Astrocyte of the hippocampus (primary cell): Measurements from ENCODE around the gene WDR93.

Experiments
- DNase-seq: peaks from one replicate; pipeline ENCODE4 v3.0.0; 2011; ENCODE audit warnings: low read depth, low spot score

The WDR93 gene

DNA sequence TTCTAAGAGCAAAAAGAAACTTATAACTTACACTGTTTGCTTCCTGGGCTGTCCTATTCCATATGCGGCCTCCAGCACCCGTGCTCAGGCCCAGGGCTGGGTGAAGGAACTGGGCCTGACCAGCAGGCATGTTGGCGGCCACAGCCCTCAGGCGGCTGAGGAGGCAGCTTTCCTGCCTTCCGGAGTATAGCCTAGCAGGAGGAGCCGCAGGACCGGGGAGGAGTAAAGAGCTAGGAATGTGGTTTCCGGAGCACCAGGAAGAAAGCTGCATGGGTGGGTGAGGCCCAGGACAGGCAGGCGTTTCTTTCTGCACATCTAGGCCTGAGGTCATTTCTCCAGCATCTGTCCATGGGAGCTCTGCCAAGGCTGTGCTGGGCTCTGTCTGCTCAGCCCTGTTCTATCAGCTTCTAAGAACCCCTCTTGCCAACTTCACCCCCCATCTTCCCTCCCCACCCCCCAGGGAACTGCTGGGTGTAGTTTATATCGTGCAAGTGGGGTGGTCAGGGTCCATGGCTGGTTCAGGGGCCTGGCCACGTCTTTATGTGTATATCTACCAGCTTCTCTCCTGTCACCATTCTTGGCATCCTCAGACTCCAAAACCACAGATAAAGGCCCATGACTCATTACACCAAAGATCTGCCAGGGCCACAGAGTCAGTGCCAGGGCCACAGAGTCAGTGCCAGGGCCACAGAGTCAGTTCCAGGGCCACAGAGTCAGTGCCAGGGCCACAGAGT is 27.6 kb upstream of the WDR93 start:
- DNase-seq, result peak; percentile 83

DNA sequence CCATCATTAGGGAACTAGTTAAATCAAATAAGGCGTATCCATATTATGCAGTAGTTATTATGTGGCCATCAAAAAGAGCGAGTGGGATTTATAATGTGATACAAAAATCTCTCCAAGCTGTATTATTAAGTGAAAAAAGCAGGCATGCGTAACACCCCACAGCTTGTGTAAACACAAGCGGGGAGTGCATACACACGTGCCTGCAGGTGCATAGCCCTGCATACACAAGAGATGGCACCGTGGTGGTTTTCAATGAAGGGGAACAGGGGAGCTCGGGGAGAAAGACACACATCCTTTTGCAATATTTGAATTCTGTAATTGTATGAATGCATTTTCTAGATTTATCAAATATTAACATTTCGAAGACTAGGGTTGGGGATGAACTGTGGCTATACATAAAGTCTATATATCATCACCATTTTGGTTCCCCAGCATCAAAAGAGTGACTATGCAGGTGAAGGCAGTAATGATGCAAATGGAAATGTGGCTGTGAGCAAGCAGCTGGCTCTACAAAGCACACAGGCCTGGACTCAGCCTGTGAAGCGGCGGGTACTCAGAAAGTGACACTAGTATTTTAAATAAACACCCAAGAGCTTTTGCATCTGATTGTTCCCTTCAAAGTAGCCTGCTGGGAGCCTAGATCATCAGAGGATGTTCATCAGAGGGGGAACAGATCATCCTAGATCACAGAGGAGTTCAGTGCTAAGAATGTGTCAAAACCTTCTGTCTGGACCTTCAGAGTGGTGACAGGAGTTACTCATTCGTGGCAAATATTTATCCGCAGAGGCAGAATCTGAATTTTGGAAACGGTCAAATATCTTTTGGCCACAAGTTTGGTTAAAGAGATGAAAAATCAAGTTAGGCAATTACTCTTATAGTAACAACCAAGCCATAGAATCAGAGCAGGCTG is 25.9 kb upstream of the WDR93 start:
- DNase-seq, result no peak

DNA sequence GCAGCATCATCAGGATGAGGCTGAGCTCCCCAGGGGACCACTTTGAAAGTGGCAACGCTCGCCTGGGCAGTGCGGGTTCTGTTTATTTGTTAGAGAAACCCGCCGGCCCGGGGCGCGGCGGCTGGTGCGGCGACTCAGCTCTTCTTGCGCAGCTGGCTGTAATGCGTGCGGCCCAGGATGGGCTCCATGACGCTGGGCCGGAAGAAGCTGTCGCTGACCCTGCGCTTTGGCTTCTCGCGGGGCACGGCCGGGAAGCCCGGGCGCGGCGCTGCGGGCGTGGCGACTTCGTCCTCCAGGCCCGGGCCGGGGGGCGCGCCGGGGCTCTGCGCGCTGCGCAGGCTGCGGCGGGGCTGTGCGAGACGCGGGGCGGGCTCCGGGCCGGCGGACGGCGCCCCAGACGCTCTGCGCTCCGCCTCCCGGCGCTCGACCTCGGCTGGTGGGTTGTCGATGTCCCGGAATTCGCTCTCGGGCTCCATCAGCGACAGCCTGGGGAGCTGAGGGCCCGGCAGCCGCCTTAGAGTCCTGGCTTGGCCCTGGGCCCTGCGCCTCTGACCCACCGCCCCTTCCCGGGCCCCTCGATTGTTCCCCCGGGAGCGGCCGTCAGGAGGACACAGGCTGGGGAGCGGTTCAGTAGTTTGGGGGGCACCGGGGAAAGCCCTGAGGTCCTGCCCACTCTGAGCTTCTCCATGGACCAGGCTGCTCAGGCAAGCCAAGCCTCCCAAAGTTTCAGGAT is 25.0 kb upstream of the WDR93 start:
- peak; percentile 71 for DNase-seq

DNA sequence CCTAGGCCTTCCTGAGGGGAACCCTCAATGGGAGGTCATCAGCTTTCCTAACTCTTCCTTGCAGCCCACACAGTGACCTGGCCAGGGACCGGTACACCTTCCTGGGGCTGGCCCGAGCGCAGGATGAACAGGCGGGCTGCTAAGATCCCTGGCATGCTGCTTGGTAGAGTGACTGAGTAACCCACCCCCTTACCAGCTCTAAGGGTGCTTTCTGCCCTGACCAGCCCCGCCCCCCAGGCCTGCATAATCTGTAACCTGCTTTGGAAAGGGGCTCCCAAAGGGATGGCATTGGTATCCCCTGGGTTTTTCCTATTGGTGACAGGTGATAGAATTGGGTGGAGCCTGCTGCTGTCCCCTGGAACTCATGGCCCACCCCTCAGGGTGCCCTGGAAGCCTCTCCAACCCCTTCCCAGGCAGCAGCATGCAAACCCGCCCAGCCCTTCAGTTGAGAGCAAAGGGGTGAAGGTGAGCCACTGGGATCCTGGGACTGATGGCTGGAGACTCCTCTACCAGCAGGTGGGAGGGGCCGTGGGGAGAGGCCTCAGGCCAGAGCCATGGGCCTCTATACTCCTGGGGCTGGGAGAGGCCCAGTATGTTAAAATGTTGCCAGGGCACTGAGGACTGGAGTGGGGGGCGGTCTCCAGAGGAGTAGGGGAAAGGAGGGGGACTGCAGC is 24.3 kb upstream of the WDR93 start:
- no peak for DNase-seq

DNA sequence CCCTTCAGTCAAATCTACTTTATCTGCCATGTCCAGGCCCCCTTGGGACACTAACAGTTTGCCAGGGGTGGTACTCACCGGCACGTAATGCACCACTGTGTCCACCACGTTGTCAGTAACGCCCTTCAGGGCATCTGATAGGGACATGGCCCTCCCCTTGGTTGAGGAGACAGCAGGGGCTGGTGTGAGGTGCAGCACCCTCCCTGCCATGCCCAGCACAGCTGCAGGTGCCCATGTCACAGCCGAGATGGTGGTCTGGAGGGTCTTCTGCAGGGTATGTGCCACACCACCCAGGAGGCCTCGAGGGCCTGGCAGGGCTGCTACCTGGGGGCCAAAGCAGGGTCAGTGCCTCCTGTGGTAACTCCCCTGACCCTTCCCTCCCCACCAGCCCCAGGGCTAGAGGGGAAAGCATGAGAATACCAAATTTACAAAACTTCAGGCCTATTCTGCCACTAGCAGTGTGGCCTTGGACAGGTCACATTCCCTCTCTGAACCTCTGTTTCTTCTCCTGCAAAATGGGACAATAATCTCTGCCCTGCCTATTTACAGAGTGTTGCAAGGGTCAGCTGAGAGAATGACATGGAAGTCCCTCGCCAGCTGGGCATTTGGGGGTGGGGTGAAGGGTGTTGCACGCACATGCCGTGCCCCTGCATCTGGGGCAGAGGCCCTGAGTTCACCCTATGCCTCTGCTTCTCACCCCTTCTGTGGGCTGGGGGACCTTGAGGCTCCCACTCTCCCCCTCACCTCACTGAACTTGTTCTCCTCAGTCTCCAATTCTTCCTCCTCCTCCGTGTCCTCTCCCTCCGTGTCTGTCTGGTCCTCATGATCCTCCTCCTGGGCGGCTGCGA is 23.5 kb upstream of the WDR93 start:
- DNase-seq, result no peak

DNA sequence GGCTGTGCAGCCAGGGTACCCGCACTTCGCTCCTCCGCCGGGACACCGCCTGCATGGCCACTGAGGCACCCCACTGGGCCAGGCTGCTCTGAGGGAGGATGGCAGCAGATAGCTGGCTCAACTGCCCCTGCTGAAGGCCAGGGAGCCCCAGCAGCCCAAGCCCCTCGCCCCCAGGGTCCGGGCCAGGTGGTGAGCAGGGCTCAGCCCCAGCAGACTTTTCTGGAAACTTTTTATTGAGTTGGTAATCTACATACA is 23.0 kb upstream of the WDR93 start:
- no peak for DNase-seq

DNA sequence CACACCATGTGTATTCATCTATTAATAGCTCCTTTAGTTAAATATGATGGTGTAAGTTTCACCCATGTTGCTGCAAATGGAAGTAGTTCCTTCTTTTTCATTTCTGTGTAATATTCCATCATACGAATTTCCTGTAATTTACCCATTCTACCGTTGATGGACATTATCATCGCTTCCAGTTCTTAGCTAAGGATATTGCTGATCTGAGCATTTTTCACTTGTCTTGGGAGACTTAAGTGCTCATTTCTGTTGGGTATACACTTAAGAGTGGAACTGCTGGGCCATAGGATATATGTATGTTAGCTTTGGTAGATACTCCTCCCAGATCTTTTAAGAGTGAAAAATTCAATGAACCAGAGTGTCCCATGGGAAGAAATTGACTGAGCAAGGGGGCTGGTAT is 22.4 kb upstream of the WDR93 start:
- no peak for DNase-seq

DNA sequence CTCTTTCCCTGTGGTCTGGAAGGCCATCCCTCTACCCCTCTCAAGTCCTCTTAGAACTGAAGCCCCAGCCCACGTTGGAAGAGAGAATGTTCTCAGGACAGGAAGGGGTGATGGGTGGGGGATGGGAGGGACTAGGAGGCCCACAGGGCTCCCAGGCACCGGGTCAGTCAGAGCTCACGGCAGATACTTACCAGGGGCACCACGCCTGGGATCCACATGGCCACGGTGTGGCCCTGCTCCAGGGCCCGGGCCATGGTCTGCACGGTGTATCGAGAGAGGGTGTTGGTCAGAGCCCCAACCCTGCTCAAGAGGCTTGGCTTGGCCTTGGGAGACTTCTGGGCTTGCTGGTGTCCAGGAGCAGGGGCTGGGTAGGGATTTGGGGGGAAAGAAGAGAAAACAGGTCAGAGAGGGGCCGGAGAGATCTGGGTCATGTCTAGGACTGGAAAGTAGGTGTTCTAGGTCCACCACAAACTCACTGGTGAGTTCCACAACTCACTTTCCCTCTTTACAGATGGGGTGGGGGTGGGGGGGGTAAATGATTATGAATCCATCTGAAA is 21.2 kb upstream of the WDR93 start:
- no peak for DNase-seq

DNA sequence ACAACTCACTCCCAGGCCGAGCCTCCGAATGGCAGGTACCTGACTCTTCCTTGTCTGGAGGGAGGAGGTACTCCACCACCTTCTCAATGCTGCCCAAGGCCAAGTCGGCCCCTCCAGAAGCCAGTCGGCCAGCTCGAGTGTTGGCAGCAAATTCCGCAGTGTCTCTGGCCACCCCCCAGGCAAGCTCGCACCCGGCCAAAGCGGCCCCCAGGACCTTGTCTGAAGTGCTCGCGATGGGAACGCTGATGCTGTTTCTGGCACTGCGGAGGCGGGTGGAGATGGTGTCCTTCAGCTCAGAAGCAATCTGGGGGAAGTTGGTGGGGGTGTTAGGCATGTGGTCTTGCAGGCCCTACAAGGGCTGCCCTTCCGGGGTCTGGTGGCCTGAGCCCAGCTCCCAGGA is 20.7 kb upstream of the WDR93 start:
- DNase-seq, result no peak

DNA sequence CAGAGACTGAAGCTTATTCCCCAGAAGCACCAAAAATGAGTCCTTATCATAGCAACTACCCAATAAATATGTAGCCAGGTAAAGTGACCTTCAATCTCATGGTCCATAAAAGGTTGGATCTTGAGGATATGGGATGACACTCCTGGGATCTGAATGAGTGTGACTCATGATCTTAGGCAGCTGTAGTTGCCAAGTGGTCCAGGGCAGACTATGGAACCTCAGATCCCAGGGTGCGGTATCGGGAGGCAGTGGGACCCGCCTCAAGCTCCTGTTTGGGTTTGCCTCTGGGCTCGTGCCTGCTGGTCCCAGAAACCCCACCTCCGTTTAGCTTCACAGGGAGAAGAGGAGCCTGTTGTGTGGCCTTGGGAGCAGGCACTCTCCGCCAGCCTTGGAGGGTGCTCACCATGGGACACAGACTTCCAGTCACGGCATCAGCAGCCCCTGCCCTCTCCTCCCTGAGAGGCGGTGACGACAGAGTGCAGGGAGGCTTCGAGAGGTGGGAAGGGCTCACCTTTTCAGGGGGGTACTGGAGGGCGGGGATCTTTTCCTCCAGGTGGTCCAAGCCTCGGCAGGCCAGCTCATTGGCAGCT is 19.5 kb upstream of the WDR93 start:
- no peak for DNase-seq

DNA sequence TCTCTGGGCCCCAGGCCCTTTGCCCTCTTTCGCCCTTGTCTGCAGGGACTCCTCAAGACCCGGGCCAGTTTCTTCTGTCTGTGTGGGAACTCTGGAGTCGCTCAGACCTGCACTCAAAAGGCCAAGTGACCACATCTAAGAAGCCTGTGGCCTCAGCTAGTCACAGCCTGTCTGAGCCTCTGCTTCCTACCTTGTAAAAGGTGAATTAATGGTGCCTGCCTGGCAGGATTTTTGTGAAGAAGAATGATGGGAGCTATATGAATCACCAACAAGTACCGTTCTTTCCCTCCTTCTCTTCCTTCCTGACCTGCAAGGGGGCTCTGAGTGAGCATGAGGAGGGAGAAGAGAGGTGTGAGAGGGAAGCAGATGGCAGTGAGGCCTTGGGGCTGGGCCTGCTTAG is 18.9 kb upstream of the WDR93 start:
- DNase-seq, result no peak

DNA sequence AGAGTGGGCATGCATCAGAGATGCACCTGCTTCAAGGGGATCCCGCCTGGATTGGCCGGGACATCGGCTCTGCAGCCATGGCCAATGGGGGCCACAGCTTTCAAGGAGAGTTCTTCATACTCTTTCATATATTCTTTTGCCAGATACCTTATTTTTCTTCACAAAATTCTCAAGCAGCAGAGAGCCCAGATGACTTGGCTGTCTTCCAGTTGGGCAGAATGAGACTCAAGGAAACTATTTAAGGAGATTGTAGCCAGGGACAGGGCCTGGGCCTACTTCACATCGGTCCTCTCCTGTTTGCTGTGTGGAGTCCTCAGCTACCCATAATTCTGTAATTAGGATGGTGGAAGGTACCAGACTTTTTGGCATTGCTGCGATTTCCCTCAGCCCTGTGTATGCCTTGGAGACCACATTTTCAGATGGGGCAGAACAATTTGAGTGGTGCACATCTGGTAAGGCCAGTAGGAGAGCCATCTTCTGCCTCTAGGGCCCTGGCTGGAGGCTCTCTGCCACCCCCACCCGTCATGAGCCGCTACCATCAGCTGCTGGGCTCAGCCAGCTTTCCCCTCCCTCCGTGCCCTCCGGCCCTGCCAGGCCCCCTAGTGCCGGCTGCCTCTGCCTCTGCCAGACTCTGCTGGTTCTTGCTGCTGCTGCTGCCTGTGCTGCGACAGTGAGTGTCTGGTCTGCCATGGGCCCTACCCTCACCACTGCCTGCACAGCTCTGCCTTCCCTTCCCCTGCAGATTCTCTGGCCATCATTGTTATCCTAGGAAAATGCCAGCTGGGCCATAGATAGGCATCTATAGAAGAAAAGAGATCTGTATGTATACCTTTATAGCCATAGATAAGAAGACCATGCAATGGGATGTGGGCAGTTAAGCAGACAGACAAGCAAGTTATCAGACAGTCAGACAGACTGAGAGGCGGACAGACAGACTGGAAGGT is 18.1 kb upstream of the WDR93 start:
- peak; percentile 73 for DNase-seq

DNA sequence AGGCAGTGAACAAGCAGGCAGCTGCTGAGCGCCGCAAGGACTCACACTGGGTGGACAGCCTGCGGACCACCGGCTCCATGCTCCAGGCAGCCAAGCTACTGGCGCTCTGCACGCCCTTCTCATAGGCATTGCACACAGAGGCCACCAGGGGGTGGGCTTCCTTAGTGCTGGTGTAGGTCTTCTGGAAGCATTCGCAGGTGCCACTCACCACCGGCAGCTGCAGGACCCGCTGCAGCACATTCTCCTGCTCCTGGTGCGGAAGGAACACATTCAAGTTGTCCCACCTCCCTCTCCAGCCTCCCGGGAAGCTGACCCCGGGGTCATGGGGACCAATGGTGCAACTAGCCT is 17.5 kb upstream of the WDR93 start:
- DNase-seq, result peak; percentile 23

DNA sequence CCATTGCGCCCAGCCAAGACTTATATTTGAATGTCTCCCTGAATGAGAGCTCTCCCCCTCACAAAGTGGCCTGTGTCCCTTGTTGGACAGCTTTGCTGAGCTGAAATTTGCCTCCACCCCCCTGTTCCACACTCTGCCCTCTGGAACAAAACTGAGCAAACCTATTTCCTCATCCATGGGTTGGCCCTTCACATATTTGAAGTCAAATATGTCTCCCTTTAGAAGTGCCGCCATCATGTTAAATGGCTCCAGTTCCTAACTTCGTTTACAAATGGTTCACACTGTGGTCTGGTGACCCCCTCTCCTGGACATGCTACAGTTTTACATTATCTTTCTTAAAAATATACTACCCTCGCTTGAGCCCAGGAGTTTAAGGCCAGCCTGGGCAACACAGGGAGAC is 16.1 kb upstream of the WDR93 start:
- DNase-seq, result no peak

DNA sequence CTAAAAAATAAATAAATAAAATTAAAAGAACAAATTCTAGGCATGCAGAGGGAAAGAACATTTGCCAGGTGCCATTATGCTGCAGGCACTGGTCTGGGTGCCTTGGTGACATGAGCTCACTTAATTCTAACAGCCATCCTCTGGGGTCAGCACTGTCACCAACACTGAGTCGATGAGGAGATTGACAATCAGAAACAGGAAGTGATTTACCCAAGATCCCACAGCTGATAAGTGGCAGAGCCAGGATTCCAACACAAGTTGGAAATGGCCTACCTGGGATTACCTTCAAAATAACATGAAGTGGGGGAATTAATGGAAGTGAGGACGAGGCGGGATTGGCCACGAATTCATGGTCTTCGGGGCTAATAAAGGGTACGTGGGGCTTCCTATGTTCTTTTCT is 15.0 kb upstream of the WDR93 start:
- no peak for DNase-seq

DNA sequence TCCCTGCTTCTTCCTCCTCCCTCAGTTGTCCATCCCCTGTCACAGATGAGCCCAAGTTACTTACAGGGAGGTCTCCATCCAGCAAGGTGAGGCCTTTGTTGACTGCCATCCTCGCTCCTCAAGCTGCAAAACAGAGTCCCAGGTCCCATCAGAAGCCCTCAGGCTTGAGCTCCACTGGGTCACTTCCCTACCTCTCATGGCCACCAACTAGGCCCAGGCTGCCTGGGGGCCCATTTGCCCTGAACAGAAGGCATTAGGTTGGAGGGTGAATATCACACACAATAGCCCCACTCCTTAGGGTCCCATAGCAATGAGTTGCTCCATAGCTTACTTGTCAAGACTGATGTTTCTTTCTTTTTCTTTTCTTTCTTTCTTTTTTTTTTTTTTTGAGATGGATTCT is 13.2 kb upstream of the WDR93 start:
- DNase-seq, result no peak

DNA sequence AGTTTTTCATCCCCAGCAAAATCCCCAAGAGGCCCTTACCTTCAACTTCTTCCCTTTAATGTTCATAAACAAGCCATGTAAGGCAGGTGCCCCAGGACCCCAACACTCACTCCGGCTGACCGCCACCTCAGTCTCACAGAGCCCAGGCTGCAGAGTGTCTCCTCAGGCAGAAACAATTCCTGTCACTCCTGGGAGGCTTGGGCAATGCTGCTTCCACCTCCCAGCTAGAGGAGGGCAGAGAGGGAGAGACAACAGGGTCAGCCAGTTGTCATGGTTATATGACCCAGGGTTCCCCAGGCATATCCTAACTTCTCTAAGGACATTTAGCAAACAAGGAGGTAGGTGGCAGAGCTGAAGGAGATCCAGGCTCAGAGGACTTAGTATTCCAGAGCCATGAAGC is 11.4 kb upstream of the WDR93 start, which contains the start of gene PLIN1:
Gene PLIN1 (minus strand): TSS at position 156 of the 400 bp plus-strand sequence. CDS start 1,878 bp downstream, outside the sequence.
- no peak for DNase-seq

DNA sequence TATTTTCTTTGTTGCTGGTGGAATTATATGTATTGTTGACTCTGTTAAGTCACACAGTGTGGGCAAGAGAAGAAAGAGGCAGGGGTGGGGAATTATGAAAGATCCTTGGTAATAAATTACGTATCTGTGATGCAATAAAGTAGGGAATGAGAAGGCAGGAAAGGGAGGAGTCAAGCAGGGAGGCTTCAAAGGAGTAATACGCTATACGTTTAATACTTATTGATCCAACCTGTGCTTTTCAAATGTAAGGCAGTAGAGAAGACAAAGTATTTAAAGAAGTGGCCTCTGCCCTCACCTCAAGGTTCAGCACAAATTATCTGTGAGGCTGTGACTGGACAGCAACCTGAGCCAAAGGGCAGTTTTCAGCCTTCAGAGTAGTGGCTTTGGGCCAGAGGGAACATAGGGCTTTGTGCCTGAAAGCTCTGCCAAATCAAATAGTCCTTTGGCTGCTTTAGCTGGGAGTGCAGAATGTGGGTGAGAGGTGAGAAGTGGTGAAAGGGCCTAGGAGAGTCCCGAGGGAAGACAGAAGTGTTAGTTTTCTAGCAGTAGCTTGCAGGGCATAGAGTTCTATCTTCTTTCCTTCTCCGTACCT is 10.2 kb upstream of the WDR93 start:
- DNase-seq, result peak; percentile 81

DNA sequence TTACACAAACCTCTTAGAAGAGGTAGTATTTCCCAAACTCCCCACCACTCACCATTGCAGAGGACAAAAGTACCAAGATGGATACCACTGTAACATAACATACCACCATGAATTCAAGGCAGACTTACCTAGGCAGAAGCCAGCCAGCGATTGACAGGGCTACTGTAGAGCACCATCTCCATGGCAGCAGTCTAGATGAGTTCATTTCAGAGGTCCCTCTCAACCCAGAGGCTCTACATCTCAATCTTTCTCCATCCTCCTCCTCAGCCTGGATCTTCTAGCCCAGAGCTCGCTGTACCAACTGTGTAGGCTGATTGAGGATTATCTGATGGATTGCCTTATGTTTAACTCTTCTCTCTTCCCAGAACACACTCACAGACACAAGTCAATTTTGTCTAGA is 9.5 kb upstream of the WDR93 start:
- DNase-seq, result no peak
